ENCODE data around the gene POLE.

GRCh38 chr12:132579744-132580143 lies 107.4 kb downstream of the POLE start:
- TF ChIP-seq CTCF (conservative IDR thresholded peaks at IDR 0.05) (no peak), EZH2 (IDR thresholded peaks at IDR 0.05; ENCODE audit: low read depth) (no peak)
